A673 (cell line): ENCODE data around the gene CCDC12. TPM values are rescaled to one million over a fixed set of nuclear protein-coding genes. Genes with fewer than 3 reads are reported as not detected.

Experiments
- BruUV-seq: library from RNA; stranded (reverse); fragments of 400-500 nt; replicated peaks from 2 replicates; lab custom pipeline; 2021; lab: Mats Ljungman, UMichigan
- CTCF ChIA-PET: fragments of 300-600 bp; sonication (Branson Sonifier 250); formaldehyde crosslinking; loops from one replicate; lab custom pipeline; 2022; ENCODE audit warnings: antibody characterized with exemption; lab: Charles Lee
- POLR2A ChIA-PET: fragments of 300-600 bp; sonication (Branson Sonifier 250); formaldehyde crosslinking; loops from one replicate; lab custom pipeline; 2022; ENCODE audit warnings: antibody characterized with exemption; ENCODE audit not compliant: low non-redundant PET; lab: Charles Lee
- DNase-seq: peaks from one replicate; pipeline ENCODE4 v3.0.0-alpha.2; 2015; ENCODE audit warnings: low spot score
- H3K27ac ChIP-seq: fragments of 200-600 bp; sonication (generic); 2 replicates; pipeline ENCODE4 v1.5.1; 2016; ENCODE audit warnings: mixed run types, low read depth, mild to moderate bottlenecking, mixed read lengths, antibody characterized with exemption, low read length; ENCODE audit not compliant: poor library complexity, severe bottlenecking
- H3K27me3 ChIP-seq: fragments of 200-600 bp; sonication (generic); replicated peaks from 2 replicates; pipeline ENCODE4 v1.6.1; 2017; ENCODE audit warnings: mixed run types, low read depth, mild to moderate bottlenecking, mixed read lengths, antibody characterized with exemption, low read length; ENCODE audit not compliant: insufficient read depth, poor library complexity
- H3K36me3 ChIP-seq: fragments of 200-600 bp; sonication (generic); 2 replicates; pipeline ENCODE4 v1.6.1; 2016; ENCODE audit warnings: mixed run types, mild to moderate bottlenecking, mixed read lengths, antibody characterized with exemption, low read length; ENCODE audit not compliant: insufficient read depth, poor library complexity, severe bottlenecking
- H3K4me1 ChIP-seq: fragments of 200-600 bp; sonication (generic); 2 replicates; pipeline ENCODE4 v1.6.1; 2017; ENCODE audit warnings: mixed run types, mild to moderate bottlenecking, mixed read lengths, antibody characterized with exemption, low read length; ENCODE audit not compliant: insufficient read depth, poor library complexity, severe bottlenecking
- H3K4me3 ChIP-seq: fragments of 200-600 bp; sonication (generic); 2 replicates; pipeline ENCODE4 v1.5.1; 2016; ENCODE audit warnings: low read depth, mixed run types, mild to moderate bottlenecking, mixed read lengths, low read length; ENCODE audit not compliant: poor library complexity, severe bottlenecking
- H3K9me3 ChIP-seq: fragments of 200-600 bp; sonication (generic); 2 replicates; pipeline ENCODE4 v1.6.1; 2016; ENCODE audit warnings: mixed run types, low read depth, mild to moderate bottlenecking, mixed read lengths, antibody characterized with exemption, low read length; ENCODE audit not compliant: poor library complexity, severe bottlenecking
- EZH2 ChIP-seq: fragments of 200-600 bp; sonication (generic); IDR thresholded peaks from 2 replicates; pipeline ENCODE4 v1.6.1; 2017; ENCODE audit warnings: borderline replicate concordance, low read depth, mild to moderate bottlenecking, mixed read lengths, antibody characterized with exemption, low read length; ENCODE audit not compliant: poor library complexity, severe bottlenecking
- intact Hi-C: fragments of 100-400 bp; cut with micrococcal nuclease; formaldehyde crosslinking; loops from one replicate; pipeline ENCODE4 v1.10.0; 2022; ENCODE audit not compliant: unreplicated experiment
- total RNA-seq: library from RNA; stranded (reverse); gene quantifications from 2 replicates; pipeline ENCODE4 v1.2.3, GENCODE V29; 2021
- TF ChIP-seq, protein P1 (sequence below): fragments of 300-800, 200-600 bp; sonication (generic); conservative IDR thresholded peaks from 2 replicates; pipeline ENCODE4 v1.5.1; 2017; ENCODE audit warnings: low read depth, mild to moderate bottlenecking, antibody characterized with exemption, low read length, moderate library complexity, mixed read lengths

Gene CCDC12
- total RNA-seq, 1 experiment from 2014 or later = 28.2 TPM

GRCh38 chr3:46907960-46908293 is 68.6 kb downstream of the CCDC12 start:
- Histone ChIP-seq H3K9me3 (no peaks in the 10 kb centered on the region), H3K36me3 (no peaks in the 10 kb centered on the region), H3K4me1 (peaks cover 3% of the 10 kb centered on the region), H3K27me3 (no peaks in the 10 kb centered on the region), H3K4me3 (no peak overlapping the region), H3K27ac (no peak overlapping the region)
- intact Hi-C loops = loop anchor here (5.0 kb wide), 1 partner anchor 41 kb away; no protein-coding TSS in a partner anchor
- CTCF ChIA-PET = no interaction called here
- POLR2A ChIA-PET = no interaction called here
- no TSS peak for BruUV-seq
- TF ChIP-seq EZH2 = no peak
- TF ChIP-seq, protein P1, sequence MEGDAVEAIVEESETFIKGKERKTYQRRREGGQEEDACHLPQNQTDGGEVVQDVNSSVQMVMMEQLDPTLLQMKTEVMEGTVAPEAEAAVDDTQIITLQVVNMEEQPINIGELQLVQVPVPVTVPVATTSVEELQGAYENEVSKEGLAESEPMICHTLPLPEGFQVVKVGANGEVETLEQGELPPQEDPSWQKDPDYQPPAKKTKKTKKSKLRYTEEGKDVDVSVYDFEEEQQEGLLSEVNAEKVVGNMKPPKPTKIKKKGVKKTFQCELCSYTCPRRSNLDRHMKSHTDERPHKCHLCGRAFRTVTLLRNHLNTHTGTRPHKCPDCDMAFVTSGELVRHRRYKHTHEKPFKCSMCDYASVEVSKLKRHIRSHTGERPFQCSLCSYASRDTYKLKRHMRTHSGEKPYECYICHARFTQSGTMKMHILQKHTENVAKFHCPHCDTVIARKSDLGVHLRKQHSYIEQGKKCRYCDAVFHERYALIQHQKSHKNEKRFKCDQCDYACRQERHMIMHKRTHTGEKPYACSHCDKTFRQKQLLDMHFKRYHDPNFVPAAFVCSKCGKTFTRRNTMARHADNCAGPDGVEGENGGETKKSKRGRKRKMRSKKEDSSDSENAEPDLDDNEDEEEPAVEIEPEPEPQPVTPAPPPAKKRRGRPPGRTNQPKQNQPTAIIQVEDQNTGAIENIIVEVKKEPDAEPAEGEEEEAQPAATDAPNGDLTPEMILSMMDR = no peak
- DNase-seq = no peak

- Histone ChIP-seq H3K9me3 (no peaks in the 10 kb centered on the region), H3K36me3 (no peaks in the 10 kb centered on the region), H3K4me1 (peaks cover 3% of the 10 kb centered on the region), H3K27me3 (no peaks in the 10 kb centered on the region), H3K4me3 (no peak overlapping the region), H3K27ac (no peak overlapping the region)
- TF ChIP-seq EZH2 = no peak
- TF ChIP-seq, protein P1 = no peak
- ChIA-PET CTCF (no interaction called here), POLR2A (no interaction called here)
- no TSS peak for BruUV-seq
- intact Hi-C loops = loop anchor here (5.0 kb wide), 1 partner anchor 40 kb away; no protein-coding TSS in a partner anchor
- DNase-seq = no peak
Observed at GRCh38 chr3:46907271-46907670, 69.3 kb downstream of the CCDC12 start.

- no peaks in the 10 kb centered on the region for H3K36me3 ChIP-seq
- DNase-seq = no peak
- ChIA-PET POLR2A (no interaction called here), CTCF (no interaction called here)
- no peaks in the 10 kb centered on the region for H3K27me3 ChIP-seq
- peaks cover 3% of the 10 kb centered on the region for H3K4me1 ChIP-seq
- no peak overlapping the region for H3K27ac ChIP-seq
- BruUV-seq = no TSS peak
- intact Hi-C loops = loop anchor here (5.0 kb wide), 1 partner anchor 39 kb away; no protein-coding TSS in a partner anchor
- no peak overlapping the region for H3K4me3 ChIP-seq
- no peaks in the 10 kb centered on the region for H3K9me3 ChIP-seq
- no peak for TF ChIP-seq EZH2
- TF ChIP-seq, protein P1 = no peak
Observed at GRCh38 chr3:46906471-46907058, 70.0 kb downstream of the CCDC12 start.
